PFSK-1 (cell line): ENCODE data around the gene NLK.

Source experiments
- FOXP2 ChIP-seq: optimal IDR thresholded peaks from 2 replicates; pipeline ENCODE3; 2011; ENCODE audit warnings: borderline replicate concordance, control low read depth, inconsistent platforms; ENCODE audit not compliant: insufficient read depth; ENCODE audit errors: extremely low read length, extremely low read depth
- POLR2AphosphoS5 ChIP-seq: IDR thresholded peaks from 2 replicates; pipeline ENCODE4 v1.6.1; 2012; ENCODE audit warnings: low read depth, mild to moderate bottlenecking, control low read depth, low read length, moderate library complexity
- SIN3A ChIP-seq: IDR thresholded peaks from 2 replicates; pipeline ENCODE4 v1.6.1; 2012; ENCODE audit warnings: mild to moderate bottlenecking, low read length, moderate library complexity, borderline replicate concordance; ENCODE audit not compliant: insufficient read depth

- TF ChIP-seq POLR2AphosphoS5 (no peak), SIN3A (no peak), FOXP2 (no peak)
Observed at GRCh38 chr17:28144019-28144418, 101.5 kb downstream of the NLK start.
